HG03521 (cell line): ENCODE data around the gene BCL6B.
"Not testable (repeated sequence)": the region's sequence is repeated elsewhere in the genome, so short reads cannot be mapped to it uniquely, and the experiment has no call there.

ENCODE experiments used
- ATAC-seq: cut with Tn5 transposase; IDR thresholded peaks from one replicate; pipeline ENCODE4 v1.9.1; 2021; ENCODE audit warnings: mild to moderate bottlenecking, moderate library complexity; ENCODE audit not compliant: unreplicated experiment

BCL6B gene

GRCh38 chr17:7050583-7050982 lies 27.7 kb downstream of the BCL6B start:
- not testable (repeated sequence) for ATAC-seq

DNA sequence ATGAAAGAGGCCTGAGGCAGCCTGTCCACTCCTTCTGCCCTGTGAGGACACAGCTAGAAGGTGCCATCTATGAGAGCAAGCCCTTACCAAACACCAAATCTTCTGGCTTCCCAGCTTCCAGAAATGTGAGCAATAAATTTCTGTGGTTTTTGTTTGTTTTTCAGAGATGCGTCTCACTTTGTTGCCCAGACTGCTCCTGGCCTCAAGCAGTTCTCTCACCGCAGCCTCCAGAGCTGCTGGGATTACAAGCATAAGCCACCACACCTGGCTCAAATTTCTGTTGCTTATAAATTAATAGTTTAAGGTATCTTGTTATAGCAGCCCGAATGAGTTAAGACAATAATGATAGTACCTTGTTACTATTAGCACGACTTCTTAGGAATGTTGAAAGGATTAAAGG lies 33.5 kb downstream of the BCL6B start:
- ATAC-seq = no peak

DNA sequence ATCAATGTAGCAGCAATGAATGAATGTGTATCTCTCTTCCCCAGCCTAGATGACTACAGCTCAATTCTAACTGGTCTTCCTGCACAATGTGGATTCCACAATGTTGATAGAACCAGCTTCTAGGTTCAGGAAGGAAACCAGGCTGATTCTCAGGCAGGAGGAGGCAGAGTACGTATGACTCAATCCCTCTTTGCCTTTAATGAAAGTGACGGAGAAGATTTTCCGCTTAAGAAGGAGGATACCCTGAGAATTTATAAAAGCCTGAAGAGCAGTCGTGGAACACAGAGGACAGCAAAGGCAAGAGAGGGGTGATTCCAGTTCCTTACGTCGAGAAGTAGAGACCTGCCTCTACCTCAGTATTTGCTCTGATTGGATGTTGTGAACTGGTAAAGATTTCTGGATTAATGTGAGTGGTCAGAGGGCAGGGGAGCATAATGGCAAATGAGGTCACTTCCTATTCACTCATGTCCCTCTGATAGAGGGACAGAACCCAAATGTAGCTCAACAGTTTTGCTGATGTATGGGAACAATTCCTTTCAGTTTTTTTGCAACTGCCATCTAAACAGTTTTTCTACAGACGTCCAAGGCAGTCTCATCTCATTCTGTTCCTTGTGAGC lies 36.1 kb downstream of the BCL6B start:
- no peak for ATAC-seq

- no peak for ATAC-seq
Measured at GRCh38 chr17:7060165-7060891, 37.5 kb downstream of the BCL6B start.

- no peak for ATAC-seq
Measured at GRCh38 chr17:7063518-7064094, 40.8 kb downstream of the BCL6B start.

DNA sequence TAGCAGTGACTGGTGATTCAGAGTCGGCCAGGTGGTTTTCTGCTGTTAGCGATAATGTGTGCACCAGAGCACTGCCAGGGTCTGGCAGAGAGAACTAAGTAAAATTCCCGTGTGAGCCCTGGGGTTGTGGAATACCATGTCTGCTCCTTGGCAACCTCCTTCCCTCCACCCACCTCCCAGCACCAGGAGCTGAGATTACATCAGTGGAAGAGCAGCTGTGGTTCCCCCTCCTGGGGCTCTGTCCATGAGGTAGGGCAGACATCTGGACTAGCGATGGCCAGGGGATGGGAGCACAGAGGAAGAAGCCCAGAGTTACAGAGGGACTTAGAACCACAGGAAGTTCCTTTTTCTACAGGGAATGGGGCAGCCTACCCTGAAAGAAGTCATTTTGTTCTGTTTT lies 41.4 kb downstream of the BCL6B start:
- ATAC-seq = no peak

GRCh38 chr17:7067198-7067597 lies 44.3 kb downstream of the BCL6B start:
- ATAC-seq = no peak

GRCh38 chr17:7068268-7068667 lies 45.4 kb downstream of the BCL6B start:
- no peak for ATAC-seq

GRCh38 chr17:7070712-7071111 lies 47.9 kb downstream of the BCL6B start:
- ATAC-seq = no peak

DNA sequence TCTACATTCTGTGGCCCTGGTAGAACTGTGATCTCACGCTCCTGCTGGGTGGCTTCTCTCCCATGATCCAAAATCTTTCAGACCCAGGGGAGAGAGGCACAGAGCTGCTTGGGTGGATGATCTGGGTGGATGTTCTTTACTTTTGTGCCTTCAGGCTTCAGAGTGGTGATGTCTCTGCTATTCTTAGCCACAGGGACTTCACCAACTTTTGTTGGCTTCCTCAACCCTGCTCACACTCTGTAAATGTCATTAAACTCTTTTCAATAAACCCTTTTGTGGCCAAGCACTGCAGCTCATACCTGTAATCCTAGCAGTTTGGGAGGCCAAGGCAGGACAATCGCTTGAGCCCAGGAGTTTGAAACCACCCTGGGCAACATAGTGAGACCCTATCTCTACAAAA lies 49.6 kb downstream of the BCL6B start:
- no peak for ATAC-seq

DNA sequence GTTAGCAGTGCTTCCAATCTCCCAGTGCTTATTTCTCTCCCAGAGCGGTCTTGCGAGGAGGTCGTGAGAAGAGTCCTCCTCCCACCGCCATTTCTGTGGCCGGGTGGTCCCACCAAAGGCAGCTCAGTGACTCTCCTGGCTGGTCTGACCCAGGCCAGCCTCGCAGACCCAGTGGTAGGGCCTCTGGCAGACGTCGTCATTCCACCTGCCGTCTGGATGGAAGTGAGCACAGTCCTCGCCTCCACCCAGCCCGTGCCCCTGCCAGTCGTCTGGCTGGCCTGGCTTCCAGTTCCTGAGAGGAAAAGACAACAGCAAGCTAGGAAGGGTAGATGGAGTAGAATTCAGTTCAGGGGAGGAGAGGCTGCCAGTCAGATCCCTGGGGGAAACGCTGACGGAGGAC lies 52.1 kb downstream of the BCL6B start:
- ATAC-seq = no peak

- ATAC-seq = no peak
Measured at GRCh38 chr17:7077911-7078546, 55.2 kb downstream of the BCL6B start.

- ATAC-seq = no peak
Measured at GRCh38 chr17:7078711-7079110, 55.9 kb downstream of the BCL6B start.
